IPS-18a (cell line): Measurements from ENCODE around the gene MARCHF6.

ENCODE experiments used
- H3K27ac ChIP-seq: one replicate; pipeline ENCODE4 v1.5.1; 2013; ENCODE audit warnings: low read length
- H3K27me3 ChIP-seq: one replicate; pipeline ENCODE4 v1.6.1; 2013; ENCODE audit warnings: mild to moderate bottlenecking, low read length; ENCODE audit not compliant: control insufficient read depth, insufficient read depth
- H3K36me3 ChIP-seq: one replicate; pipeline ENCODE4 v1.6.1; 2013; ENCODE audit warnings: low read depth, low read length; ENCODE audit not compliant: control insufficient read depth
- H3K4me1 ChIP-seq: one replicate; pipeline ENCODE4 v1.6.1; 2013; ENCODE audit warnings: low read depth, low read length; ENCODE audit not compliant: control insufficient read depth
- H3K4me3 ChIP-seq: one replicate; pipeline ENCODE4 v1.5.1; 2013; ENCODE audit warnings: low read length
- H3K9ac ChIP-seq: one replicate; pipeline ENCODE4 v1.6.1; 2013; ENCODE audit warnings: mild to moderate bottlenecking, low read length, moderate library complexity
- H3K9me3 ChIP-seq: one replicate; pipeline ENCODE4 v1.6.1; 2013; ENCODE audit warnings: low read depth, low read length; ENCODE audit not compliant: control insufficient read depth

MARCHF6 gene

GRCh38 chr5:10399839-10400238 is 46.3 kb downstream of the MARCHF6 start:
- H3K4me3 ChIP-seq, result no peak overlapping the region
- no peaks in the 10 kb centered on the region for H3K4me1 ChIP-seq
- H3K36me3 ChIP-seq, result peaks cover 50% of the 10 kb centered on the region
- no peaks in the 10 kb centered on the region for H3K27me3 ChIP-seq
- no peaks in the 10 kb centered on the region for H3K9me3 ChIP-seq
- no peak overlapping the region for H3K9ac ChIP-seq
- no peak overlapping the region for H3K27ac ChIP-seq

GRCh38 chr5:10400411-10400810 is 46.9 kb downstream of the MARCHF6 start:
- H3K27ac ChIP-seq, result no peak overlapping the region
- no peaks in the 10 kb centered on the region for H3K4me1 ChIP-seq
- no peaks in the 10 kb centered on the region for H3K9me3 ChIP-seq
- no peak overlapping the region for H3K9ac ChIP-seq
- H3K4me3 ChIP-seq, result no peak overlapping the region
- H3K27me3 ChIP-seq, result no peaks in the 10 kb centered on the region
- peaks cover 51% of the 10 kb centered on the region for H3K36me3 ChIP-seq

- no peaks in the 10 kb centered on the region for H3K4me1 ChIP-seq
- H3K9ac ChIP-seq, result no peak overlapping the region
- no peaks in the 10 kb centered on the region for H3K9me3 ChIP-seq
- H3K4me3 ChIP-seq, result no peak overlapping the region
- peaks cover 51% of the 10 kb centered on the region for H3K36me3 ChIP-seq
- no peak overlapping the region for H3K27ac ChIP-seq
- no peaks in the 10 kb centered on the region for H3K27me3 ChIP-seq
Observed at GRCh38 chr5:10400831-10401230, 47.3 kb downstream of the MARCHF6 start.

DNA sequence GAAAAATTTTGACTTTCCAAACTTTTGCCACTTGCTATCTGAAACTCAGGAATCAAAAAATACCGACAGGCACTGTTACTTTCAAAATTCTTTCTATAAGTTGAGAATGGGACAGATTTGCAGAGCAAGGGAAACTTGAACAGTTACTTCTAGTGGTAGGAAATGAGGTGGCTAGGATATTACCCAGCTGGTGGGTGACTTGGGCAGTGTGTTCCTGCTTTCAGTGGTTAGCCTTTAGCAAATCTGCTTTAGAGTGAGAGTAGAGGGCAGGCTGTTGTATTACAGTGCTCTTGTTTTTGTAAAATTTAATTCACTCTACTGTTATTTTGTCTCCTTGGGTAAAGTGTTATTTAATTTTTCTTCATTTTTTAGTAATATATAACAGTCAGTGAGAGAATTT is 48.0 kb downstream of the MARCHF6 start:
- no peaks in the 10 kb centered on the region for H3K9me3 ChIP-seq
- H3K4me3 ChIP-seq, result no peak overlapping the region
- no peaks in the 10 kb centered on the region for H3K27me3 ChIP-seq
- no peaks in the 10 kb centered on the region for H3K4me1 ChIP-seq
- H3K36me3 ChIP-seq, result peaks cover 55% of the 10 kb centered on the region
- no peak overlapping the region for H3K27ac ChIP-seq
- no peak overlapping the region for H3K9ac ChIP-seq
